K562 (cell line): ENCODE results near the gene G6PC3. TPM values are rescaled to one million over a fixed set of nuclear protein-coding genes. Genes with fewer than 3 reads are reported as not detected.

ENCODE experiments used
- EHMT2 ChIP-seq: fragments of 450-650 bp; IDR thresholded peaks from 2 replicates; pipeline ENCODE4 v1.6.1; 2018; ENCODE audit warnings: antibody characterized with exemption
- JUNB ChIP-seq: fragments of 450-650 bp; formaldehyde crosslinking; conservative IDR thresholded peaks from 2 replicates; pipeline ENCODE4 v1.4.0; 2020; ENCODE audit warnings: mild to moderate bottlenecking
- KAT8 ChIP-seq: fragments of 450-650 bp; IDR thresholded peaks from 2 replicates; pipeline ENCODE4 v1.6.1; 2016; ENCODE audit warnings: low read depth, mild to moderate bottlenecking
- LARP7 ChIP-seq: fragments of 450-650 bp; IDR thresholded peaks from 2 replicates; pipeline ENCODE4 v1.6.1; 2016
- PURB ChIP-seq: sonication (generic); formaldehyde crosslinking; IDR thresholded peaks from 2 replicates; pipeline ENCODE4 v1.9.0; 2021; ENCODE audit warnings: low read depth, mild to moderate bottlenecking, missing genetic modification reagents
- TRIM24 ChIP-seq, 2 experiments: fragments of 450-650 bp; IDR thresholded peaks; 2 replicates each; pipeline ENCODE4 v1.6.1; 2016
- TRIM28 ChIP-seq: fragments of 450-650 bp; IDR thresholded peaks from 2 replicates; pipeline ENCODE4 v1.6.1; 2017
- U2AF2 ChIP-seq: fragments of 200-400 bp; formaldehyde crosslinking; optimal IDR thresholded peaks from 2 replicates; pipeline ENCODE3; 2017; ENCODE audit warnings: low read depth, mild to moderate bottlenecking, low read length
- ZBTB1 ChIP-seq: sonication (generic); formaldehyde crosslinking; IDR thresholded peaks from 2 replicates; pipeline ENCODE4 v1.8.1; 2023; ENCODE audit warnings: missing genetic modification reagents, low read depth, mild to moderate bottlenecking, borderline replicate concordance
- ZFP36 ChIP-seq: fragments of 150-350 bp; IDR thresholded peaks from 2 replicates; pipeline ENCODE4 v1.6.1; 2018; ENCODE audit warnings: low read length, low read depth; ENCODE audit not compliant: partially characterized antibody
- ZNF384 ChIP-seq: IDR thresholded peaks from 2 replicates; pipeline ENCODE4 v1.6.1; 2012; ENCODE audit warnings: low read depth, low read length, improper control_type of control experiment
- ZNF644 ChIP-seq: fragments of 200-800 bp; sonication (Bioruptor generic); IDR thresholded peaks from 2 replicates; pipeline ENCODE4 v1.6.1; 2016; ENCODE audit warnings: low read depth, missing genetic modification characterization, missing compliant biosample characterization
- polyA plus RNA-seq, 8 experiments: library from polyadenylated mRNA; depleted of rRNA in 4 of 8; stranded (reverse) in 5 of 8; unstranded in 3 of 8; fragments of >200 nt; fragmentation: Nextera tagmentation in 2 of 8; fragmentation: Illumina TruSeq in 1 of 8; extraction: Ambion mirVana in 2 of 8; extraction: Trizol in 1 of 8; gene quantifications; 2 replicates each; pipeline versions ENCODE4 v1.2.1 to v1.2.3, GENCODE V29; 2011 to 2014; ENCODE audit warnings: inconsistent platforms in 1 of 8, missing spikeins in 1 of 8
- total RNA-seq, 7 experiments: library from RNA; depleted of rRNA in 6 of 7; stranded (reverse); fragments of >200 nt in 6 of 7; fragmentation: Illumina TruSeq in 2 of 7; extraction: Trizol in 2 of 7; gene quantifications; 2 replicates each; pipeline versions ENCODE4 v1.2.1 to v1.2.3, GENCODE V29; 2011 to 2021; ENCODE audit warnings: low replicate concordance in 1 of 7
- TF ChIP-seq, protein P1 (sequence below): fragments of 250-450 bp; sonication (Bioruptor Pico); IDR thresholded peaks from 2 replicates; pipeline ENCODE4 v1.8.0; 2021; ENCODE audit warnings: mild to moderate bottlenecking, moderate library complexity
- TF ChIP-seq, protein P2 (sequence below): fragments of 200-400 bp; formaldehyde crosslinking; IDR thresholded peaks from 2 replicates; pipeline ENCODE4 v1.6.1; 2017; ENCODE audit warnings: mild to moderate bottlenecking, low read depth, low read length, moderate library complexity
- TF ChIP-seq, protein P3 (sequence below): sonication (generic); formaldehyde crosslinking; IDR thresholded peaks from 2 replicates; pipeline ENCODE4 v1.8.0; 2022; ENCODE audit warnings: missing genetic modification reagents, mild to moderate bottlenecking, borderline replicate concordance

The G6PC3 gene
- total and polyA plus RNA-seq, 9 of the 15 experiments (the other 6 are each of a cell fraction or from before 2014, with no cell fraction given): 10.4 to 57.8 (median 31.1) TPM

DNA sequence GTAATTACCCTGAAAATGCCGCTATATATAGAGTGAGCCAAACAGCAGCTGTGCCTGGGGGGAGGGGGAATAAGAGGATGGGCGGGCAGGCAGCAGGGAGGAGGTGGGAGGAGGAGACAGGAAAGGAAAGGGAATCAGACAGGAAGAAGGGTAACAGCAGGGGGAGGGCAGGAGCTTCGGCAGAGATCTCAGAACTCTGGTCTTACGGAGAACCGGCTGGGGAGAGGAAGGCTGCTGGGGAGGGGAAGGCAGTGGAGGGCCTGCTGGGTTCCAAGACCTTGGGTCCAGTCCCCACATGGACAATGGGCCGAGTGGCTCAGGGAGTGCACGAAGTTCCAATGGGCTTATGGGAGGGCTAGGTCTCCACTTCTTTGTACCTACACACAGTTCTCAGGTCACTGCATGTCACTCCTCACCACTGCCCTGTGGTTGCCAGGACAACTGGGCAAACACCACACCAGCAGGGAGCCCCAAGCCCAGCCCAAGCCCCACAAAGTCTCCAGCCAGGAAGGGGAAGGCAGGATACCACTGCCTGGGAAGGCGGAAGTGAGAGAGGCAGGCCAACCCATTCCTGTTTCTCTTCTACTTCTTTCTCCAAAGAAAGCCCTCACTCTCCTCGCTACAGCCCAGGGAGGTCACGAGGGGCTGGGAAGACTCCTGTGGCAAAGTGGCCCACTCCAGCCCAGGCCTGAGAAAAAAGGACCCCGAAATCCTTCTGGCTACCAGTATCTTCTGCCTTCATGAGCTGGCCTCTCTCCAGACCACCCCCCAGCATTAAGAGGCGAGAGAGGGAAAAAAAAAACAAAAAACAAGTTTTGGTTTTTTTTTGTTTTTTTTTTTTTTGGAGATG lies 25.3 kb downstream of the G6PC3 start (continued):
- TF ChIP-seq ZNF644 (tag) (no peak), LARP7 (no peak), EHMT2 (no peak), ZFP36 (no peak), ZBTB1 (CRISPR knock-in tag) (no peak), U2AF2 (no peak), TRIM28 (no peak), JUNB (no peak), PURB (CRISPR knock-in tag) (no peak), ZNF384 (no peak), KAT8 (no peak), TRIM24 (IDR thresholded peaks at IDR 0.05) (peak; percentile 21 to 52; a peak in 2 of 4 replicates)
- TF ChIP-seq, protein P1, sequence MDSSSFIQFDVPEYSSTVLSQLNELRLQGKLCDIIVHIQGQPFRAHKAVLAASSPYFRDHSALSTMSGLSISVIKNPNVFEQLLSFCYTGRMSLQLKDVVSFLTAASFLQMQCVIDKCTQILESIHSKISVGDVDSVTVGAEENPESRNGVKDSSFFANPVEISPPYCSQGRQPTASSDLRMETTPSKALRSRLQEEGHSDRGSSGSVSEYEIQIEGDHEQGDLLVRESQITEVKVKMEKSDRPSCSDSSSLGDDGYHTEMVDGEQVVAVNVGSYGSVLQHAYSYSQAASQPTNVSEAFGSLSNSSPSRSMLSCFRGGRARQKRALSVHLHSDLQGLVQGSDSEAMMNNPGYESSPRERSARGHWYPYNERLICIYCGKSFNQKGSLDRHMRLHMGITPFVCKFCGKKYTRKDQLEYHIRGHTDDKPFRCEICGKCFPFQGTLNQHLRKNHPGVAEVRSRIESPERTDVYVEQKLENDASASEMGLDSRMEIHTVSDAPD (CRISPR knock-in tag): no peak
- TF ChIP-seq, protein P2, sequence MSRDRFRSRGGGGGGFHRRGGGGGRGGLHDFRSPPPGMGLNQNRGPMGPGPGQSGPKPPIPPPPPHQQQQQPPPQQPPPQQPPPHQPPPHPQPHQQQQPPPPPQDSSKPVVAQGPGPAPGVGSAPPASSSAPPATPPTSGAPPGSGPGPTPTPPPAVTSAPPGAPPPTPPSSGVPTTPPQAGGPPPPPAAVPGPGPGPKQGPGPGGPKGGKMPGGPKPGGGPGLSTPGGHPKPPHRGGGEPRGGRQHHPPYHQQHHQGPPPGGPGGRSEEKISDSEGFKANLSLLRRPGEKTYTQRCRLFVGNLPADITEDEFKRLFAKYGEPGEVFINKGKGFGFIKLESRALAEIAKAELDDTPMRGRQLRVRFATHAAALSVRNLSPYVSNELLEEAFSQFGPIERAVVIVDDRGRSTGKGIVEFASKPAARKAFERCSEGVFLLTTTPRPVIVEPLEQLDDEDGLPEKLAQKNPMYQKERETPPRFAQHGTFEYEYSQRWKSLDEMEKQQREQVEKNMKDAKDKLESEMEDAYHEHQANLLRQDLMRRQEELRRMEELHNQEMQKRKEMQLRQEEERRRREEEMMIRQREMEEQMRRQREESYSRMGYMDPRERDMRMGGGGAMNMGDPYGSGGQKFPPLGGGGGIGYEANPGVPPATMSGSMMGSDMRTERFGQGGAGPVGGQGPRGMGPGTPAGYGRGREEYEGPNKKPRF: no peak
- TF ChIP-seq, protein P3, sequence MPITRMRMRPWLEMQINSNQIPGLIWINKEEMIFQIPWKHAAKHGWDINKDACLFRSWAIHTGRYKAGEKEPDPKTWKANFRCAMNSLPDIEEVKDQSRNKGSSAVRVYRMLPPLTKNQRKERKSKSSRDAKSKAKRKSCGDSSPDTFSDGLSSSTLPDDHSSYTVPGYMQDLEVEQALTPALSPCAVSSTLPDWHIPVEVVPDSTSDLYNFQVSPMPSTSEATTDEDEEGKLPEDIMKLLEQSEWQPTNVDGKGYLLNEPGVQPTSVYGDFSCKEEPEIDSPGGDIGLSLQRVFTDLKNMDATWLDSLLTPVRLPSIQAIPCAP (CRISPR knock-in tag): no peak
